Globus pallidus (tissue), 1 donor: ENCODE data around the gene DTNB.
A peak's percentile ranks its signal among the peaks of the same experiment; 100 is the strongest.
"Not testable (repeated sequence)": the region's sequence is repeated elsewhere in the genome, so short reads cannot be mapped to it uniquely, and the experiment has no call there.

Experiments used
- DNase-seq: peaks from one replicate; pipeline ENCODE4 v3.0.0-alpha.2; 2015; ENCODE audit warnings: low spot score

Gene DTNB

DNA sequence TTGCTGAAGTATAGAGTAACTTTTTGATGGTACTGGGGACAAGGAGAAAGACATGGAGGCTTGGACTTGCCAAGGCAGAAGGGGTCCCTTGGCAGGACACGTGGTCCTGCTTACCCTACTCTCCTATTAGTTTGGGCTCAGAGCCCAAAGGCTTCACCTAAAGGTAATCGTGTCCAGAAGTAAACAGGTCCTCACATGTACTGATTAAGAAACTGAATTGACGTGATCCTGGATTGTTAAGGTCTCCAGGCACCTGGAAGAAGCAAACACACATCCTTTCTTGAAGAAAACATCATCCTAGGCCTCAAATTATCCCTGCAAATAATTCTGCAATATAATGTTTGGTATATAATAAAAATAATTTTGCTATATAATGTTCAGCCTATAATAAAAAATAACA, 50.0 kb downstream of the DTNB start:
- no peak for DNase-seq

DNA sequence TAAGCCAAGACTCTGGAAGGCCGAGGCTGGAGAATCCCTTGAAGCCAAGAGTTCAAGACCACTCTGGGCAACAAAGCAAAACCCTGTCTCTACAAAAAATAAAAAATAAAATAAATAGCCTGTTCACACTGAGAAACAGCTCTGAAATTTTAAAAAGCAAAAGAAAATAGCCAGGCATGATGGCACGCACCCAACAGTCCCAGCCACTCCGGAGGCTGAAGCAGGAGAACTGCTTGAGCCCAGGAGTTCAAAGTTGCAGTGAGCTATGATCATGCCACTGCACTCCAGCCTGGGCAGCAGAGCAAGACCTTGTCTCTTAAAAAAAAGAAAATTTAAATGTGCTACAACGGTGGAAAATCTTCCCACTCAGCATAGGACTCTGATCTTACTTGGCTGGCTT, 52.7 kb downstream of the DTNB start:
- no peak for DNase-seq

GRCh38 chr2:25620077-25620476, 53.3 kb downstream of the DTNB start:
- DNase-seq: no peak

DNA sequence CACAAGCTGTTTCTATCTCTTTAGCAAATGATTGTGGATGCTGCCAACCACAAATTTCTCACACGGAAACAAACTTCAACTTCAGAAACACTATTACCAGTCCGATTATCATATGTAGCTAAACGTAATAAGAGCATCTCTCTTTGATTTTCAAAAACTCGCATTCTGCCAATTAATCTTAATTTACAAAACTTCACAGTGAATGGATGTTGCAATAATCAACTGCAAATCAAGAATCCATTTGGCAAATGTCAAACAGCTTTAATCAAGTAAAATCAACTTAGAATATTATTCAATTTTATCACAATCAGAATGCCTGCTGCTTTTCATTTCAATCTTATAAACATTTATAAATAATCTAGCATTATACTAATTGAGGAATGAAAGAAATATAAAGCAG, 54.2 kb downstream of the DTNB start:
- DNase-seq: no peak

GRCh38 chr2:25618676-25619075, 54.7 kb downstream of the DTNB start:
- DNase-seq: no peak

- no peak for DNase-seq
Measured at GRCh38 chr2:25617948-25618646, 55.3 kb downstream of the DTNB start.

DNA sequence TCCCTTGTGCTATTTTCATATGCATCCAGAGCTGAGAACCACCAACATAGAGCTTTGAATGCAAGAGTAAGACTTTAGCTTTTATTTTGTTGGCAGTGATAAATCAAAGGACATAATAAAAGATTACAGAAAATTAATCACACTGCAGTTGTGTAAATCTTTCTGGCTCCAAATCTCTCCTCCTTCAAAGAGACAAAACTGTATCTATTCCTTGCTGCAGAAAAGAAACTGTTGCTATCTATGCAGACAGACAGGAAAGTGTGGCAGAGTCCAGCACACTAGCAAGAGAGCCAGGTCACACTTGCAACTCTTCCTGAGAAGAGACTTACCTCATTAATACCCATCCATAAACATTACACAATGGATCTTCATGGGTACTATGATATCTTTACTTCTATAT, 57.5 kb downstream of the DTNB start:
- no peak for DNase-seq

DNA sequence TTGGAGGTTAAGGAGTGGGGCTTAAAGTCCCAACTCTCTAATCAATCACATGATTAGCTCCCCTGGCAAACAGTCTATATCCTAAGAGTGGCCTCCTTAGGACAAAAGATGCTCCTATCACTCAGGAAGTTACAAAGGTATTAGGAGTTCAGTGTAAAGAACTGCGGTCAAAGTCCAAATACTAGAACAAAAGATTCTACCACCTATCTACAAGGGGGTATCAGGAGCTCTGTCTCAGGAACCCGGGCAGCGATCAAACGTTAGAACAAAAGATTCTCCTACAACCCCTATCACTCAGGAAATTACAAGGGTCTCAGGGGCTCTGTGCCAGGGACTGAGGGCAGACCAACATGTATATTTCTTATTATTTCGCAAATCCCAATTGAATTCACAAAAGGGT, 58.0 kb downstream of the DTNB start:
- no peak for DNase-seq

DNA sequence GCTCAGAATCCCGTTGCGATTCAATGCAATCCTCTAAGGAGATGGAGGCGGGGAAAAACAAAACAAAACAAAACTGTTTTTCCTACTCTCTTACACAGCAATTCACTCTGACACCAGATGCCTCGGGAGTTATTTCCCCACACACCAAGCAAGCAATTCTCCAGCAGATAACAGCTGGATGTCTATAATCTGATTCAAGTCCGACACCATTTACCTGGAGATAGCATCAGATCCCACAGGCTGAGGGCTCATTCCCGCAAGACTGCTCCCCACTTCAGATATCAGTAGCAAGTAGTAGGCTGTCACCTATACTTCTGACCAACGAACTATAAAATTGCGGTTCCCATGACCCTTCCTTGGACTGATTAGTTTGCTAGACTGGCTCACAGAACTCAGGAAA, 58.7 kb downstream of the DTNB start:
- DNase-seq: no peak

DNA sequence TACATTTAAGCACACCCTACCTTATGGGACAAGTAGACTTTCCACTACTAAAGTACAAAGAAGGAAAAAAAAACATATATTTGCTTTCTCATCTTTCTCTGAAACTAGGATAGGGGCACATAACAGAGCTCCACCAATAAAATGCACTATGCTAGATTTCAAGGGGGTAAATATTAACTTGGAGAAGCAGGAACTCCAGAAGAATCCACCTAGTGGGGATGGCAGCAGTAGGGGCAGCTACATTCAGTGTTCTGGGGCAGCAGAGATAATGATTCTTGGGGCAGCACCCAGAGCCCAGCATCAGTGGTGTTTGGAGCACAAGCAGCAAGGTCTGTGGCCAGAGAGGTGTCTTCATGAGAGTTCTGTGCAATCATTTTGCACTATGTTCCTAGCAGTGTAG, 64.7 kb downstream of the DTNB start:
- no peak for DNase-seq

- peak; percentile 67 for DNase-seq
Measured at GRCh38 chr2:25606892-25607291, 66.5 kb downstream of the DTNB start.

DNA sequence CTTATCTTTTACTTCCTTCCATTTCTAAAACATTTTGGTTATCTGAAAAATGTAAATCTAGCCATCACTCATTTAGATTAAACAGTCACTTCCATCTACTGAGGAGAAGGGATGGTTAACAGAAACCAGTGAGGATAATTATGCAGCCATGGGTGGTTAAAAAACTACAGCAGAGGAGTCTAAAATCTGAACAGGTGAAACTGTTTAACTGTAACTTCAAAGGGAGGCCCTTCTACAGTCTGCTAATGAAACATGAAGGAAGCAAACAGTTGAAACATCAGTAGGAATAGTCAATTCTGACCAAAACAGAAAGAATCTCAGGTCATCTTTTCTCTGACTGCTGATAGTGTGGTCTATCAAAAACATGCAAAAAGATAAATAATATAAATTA, 71.0 kb downstream of the DTNB start:
- no peak for DNase-seq

DNA sequence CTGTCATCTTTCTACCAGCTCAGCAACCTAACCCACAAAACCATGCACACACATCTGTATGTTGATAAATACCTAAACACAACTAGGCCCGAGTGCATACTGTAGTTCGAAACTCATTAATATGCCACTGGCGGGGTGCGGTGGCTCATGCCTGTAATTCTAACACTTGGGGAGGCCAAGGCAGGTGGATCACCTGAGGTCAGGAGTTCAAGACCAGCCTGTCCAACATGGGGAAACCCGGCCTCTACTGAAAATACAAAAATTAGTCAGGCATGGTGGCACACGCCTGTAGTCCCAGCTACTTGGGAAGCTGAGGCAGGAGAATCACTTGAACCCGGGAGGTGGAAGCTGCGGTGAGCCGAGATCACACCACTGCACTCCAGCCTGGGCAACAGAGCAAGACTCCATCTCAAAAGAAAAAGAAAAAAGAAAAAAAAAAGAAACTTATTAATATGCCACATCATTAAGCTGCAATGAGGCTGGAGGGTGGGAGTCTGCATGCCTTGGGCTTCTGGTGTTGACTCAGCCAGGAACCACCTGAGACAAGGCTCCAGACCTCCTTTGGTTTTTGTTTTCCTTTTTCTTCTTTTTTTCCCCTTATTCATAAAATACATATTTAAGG, 71.6 kb downstream of the DTNB start:
- not testable (repeated sequence) for DNase-seq

- peak; percentile 94 for DNase-seq
Measured at GRCh38 chr2:25598911-25599310, 74.5 kb downstream of the DTNB start.

DNA sequence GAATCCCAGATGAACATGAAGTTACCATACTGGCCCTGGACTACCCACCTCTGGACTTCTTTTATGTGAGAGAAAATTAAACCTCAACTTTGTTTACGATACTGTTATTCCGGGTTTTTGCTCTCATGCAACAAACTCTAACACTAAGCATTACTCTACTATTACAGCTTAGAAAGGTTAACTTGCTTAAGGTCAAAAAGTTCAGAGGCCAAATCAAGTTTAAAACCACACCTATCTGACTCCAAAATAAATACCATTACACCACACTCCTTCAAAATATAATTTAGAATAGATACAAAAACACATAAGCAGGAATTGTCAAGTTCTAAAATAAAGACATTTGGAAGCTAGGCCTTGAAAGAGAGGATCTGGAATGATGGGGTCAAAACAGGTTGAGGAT, 75.0 kb downstream of the DTNB start:
- no peak for DNase-seq

GRCh38 chr2:25597881-25598280, 75.5 kb downstream of the DTNB start:
- no peak for DNase-seq

GRCh38 chr2:25596516-25597244, 76.7 kb downstream of the DTNB start:
- DNase-seq: no peak

DNA sequence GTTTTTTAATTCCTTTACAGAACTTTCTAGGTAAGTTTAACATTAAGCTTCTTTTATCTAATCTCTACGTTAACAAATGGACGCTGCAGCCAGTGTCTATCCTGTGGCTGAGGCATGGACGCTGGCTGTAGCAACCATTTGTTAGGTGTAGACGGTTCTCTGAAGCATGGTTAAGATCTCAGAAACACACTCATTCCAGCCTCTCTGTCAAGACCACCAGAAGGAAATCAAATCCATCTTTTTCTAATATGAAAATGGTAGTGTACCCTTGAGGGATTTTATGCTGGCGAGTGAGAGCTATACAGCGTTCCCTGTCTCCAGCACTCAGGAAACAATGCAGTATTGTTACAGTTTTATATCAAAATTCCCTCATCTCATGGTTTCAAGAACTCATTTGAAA, 78.0 kb downstream of the DTNB start:
- DNase-seq: peak; percentile 68

- DNase-seq: peak; percentile 47
Measured at GRCh38 chr2:25594991-25595390, 78.4 kb downstream of the DTNB start.

- peak; percentile 80 for DNase-seq
Measured at GRCh38 chr2:25592766-25593292, 80.5 kb downstream of the DTNB start.

GRCh38 chr2:25590921-25591505, 82.4 kb downstream of the DTNB start:
- DNase-seq: peak; percentile 91

GRCh38 chr2:25589676-25590205, 83.6 kb downstream of the DTNB start:
- peak; percentile 39 for DNase-seq
